Esophagus squamous epithelium (tissue), 4 donors: ENCODE data around the gene LCK.
"Not testable (repeated sequence)": the region's sequence is repeated elsewhere in the genome, so short reads cannot be mapped to it uniquely, and the experiment has no call there.

Experiments
- CTCF ChIP-seq, 6 experiments: fragments of 450-650 bp in 4 of 6; fragments of 200-600 bp in 2 of 6; sonication (generic) in 2 of 6; IDR thresholded peaks; one replicate each; pipeline ENCODE4 v1.5.1; 2016 to 2019; ENCODE audit warnings: antibody characterized with exemption in 6 of 6, mild to moderate bottlenecking in 4 of 6, moderate library complexity in 4 of 6
- POLR2A ChIP-seq, 4 donors: fragments of 450-650 bp; IDR thresholded peaks; one replicate each; pipeline ENCODE4 v1.6.1; 2017; ENCODE audit warnings: antibody characterized with exemption in 4 of 4, mild to moderate bottlenecking in 4 of 4, moderate library complexity in 3 of 4

- not testable (repeated sequence) for TF ChIP-seq CTCF, POLR2A (IDR thresholded peaks at IDR 0.05)
These were observed 33.7 kb downstream of the LCK start for GRCh38 chr1:32284777-32285176.
